ENCODE data around the gene APOA1.
"Not testable (repeated sequence)": the region's sequence is repeated elsewhere in the genome, so short reads cannot be mapped to it uniquely, and the experiment has no call there.

Gene APOA1

GRCh38 chr11:116813781-116814471, 23.5 kb downstream of the APOA1 start:
- no peak for DNase-seq (ENCODE audit: low read depth in 3 of 3)

DNA sequence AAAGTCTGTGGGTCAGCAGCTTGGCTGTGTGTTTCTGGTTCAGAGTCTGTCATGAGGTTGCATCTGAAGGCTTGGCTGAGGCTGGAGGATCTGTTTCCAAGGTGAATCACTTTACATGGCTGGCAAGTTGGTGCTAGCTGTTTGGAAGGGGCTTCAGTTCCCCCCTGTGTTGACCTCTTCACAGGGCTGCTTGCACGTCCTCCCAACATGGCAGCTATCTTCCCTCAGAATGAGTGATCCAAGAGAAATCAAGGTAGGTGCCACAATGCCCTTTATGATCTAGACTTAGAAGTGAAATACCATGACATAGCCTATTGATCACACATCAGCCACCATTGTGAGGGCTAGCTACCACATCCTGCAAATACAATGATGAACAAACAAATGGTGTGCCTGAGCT, 24.3 kb downstream of the APOA1 start:
- no peak for DNase-seq (ENCODE audit: low read depth in 3 of 3)

- no peak for DNase-seq (ENCODE audit: low read depth in 3 of 3)
These were observed 25.3 kb downstream of the APOA1 start for GRCh38 chr11:116812109-116812508.

DNA sequence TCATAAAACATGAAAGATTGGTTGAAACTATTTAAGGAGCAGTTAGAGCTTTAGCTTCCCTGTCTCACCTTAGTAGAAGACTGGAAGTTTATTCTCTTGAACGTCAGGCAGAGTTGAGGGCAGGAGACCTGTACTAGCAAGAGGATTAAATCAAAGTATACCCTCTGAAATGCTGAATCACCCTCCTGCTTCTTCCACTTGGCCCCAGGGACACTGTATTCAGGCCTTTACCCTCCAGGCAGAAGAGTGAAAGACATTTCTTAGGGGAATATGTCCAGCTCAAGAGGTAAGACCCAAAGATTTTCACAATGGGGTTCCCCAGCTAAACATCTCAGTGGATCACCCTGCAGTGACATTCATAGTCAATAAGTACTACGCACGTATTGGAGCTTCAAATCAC, 26.2 kb downstream of the APOA1 start:
- no peak for DNase-seq (ENCODE audit: low read depth in 3 of 3)

DNA sequence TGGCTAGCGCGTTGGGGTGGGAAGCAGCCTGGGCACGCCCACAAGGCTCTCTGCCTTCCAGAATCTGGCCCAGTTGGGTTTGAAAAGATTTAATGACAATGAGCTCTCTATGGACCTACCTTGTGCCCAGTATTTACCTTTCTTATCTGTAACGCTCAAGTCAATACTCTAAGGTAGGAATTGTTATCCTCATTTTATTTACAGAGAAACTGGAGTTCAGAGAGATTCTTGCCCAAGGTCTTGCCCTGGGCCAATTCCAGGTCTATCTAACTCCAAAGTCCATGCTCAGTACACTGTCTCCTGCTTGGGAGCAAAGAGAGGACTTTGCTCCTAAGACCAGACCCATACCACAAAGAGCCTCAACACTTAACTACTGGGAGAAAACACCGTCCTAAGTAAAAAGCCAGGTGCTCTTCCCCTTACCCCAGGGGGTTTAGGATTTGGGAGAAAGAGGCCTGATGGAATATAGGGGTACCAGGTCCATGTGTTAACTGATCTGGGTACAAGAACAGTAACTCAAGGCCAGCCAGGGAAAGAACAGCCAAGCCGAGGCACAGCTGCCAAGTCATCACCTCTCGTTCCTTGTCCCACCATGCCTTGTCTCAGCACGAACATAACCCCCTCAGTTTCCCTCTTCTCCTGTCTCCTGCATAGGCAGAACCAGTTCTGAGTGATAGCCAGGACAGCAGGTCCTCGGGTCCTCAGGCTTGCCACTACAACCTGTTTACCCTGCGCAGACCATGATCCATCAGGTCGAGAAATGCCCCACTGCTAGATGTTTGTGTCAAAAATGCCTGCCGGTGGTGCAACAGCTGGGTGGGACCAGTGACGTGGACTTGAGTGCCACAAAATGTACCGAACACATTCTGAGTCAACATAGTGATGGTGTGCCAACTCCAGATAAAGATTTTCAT, 28.9 kb downstream of the APOA1 start:
- DNase-seq (ENCODE audit: low read depth in 3 of 3), result no peak

DNA sequence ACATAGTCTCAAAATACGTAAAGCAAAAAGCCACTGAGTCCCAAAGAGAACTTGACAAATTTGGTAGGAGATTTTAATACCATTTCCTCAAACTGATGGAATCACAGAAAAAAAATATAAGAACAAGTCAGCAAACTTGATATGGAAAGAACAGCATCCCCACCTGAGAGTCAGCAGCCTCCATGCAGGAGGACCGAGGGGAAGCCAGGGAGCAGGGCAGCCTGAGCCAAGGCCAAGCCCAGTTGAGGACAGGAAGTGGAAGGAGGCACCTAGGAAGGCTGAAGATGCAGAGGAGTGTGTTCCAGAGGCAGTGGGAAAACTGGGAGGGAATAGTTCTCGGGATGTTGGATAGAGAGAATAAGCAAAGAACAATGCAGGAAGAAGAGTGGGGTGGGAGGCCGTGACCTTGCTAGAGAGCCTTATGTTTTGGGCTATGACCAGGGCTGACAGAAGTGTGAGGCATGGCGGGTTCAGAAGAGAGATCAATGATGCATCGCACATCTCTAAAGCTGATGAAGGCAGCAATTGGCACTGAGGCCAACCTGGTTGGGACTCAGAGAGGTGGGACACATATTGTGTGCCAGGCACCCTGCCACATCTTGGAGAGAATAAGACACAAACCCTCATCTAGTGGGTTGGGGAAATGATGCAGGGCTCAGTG, 29.7 kb downstream of the APOA1 start:
- no peak for DNase-seq (ENCODE audit: low read depth in 3 of 3)

- no peak for DNase-seq (ENCODE audit: low read depth in 3 of 3)
These were observed 33.4 kb downstream of the APOA1 start for GRCh38 chr11:116804001-116804400.

DNA sequence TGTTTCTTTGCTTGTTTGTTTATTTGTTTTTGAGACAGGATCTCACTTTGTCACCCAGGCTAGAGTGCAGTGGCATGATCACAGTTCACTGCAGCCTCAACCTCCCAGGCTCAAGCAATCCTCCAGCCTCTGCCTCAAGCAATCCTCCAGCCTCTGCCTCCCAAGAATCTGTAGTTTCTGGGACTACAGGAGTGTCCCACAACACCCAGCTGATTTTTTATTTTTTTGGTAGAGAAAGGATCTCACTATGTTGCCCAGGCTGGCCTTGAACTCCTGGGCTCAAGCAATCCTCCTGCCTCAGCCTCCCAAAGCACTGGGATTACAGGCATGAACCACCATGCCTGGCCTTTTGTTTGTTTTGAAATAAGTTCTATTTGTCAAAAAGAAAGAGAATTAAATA, 35.8 kb downstream of the APOA1 start:
- not testable (repeated sequence) for DNase-seq (ENCODE audit: low read depth in 3 of 3)

- no peak for DNase-seq (ENCODE audit: low read depth in 3 of 3)
These were observed 36.8 kb downstream of the APOA1 start for GRCh38 chr11:116800610-116801009.

GRCh38 chr11:116798368-116798767, 39.1 kb downstream of the APOA1 start:
- no peak for DNase-seq (ENCODE audit: low read depth in 3 of 3)

- no peak for DNase-seq (ENCODE audit: low read depth in 3 of 3)
These were observed 39.6 kb downstream of the APOA1 start for GRCh38 chr11:116797816-116798215.

DNA sequence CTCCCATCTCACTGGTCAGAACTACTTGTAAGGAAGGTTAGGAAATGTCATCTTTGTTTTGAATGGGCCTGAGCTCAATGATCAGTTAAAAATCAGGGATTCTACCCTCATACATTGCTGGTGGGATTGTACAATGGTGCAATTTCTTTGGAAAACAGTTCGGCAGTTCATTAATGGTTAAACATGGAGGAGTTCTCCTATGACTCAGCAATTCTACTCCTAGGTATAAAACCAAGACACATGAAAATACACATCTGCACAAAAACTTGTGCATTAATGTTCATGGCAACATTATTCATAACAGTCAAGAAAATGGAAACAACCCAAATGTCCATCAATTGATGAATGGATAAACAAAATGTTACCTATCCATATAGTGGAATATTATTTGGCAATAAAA, 40.9 kb downstream of the APOA1 start:
- no peak for DNase-seq (ENCODE audit: low read depth in 3 of 3)

DNA sequence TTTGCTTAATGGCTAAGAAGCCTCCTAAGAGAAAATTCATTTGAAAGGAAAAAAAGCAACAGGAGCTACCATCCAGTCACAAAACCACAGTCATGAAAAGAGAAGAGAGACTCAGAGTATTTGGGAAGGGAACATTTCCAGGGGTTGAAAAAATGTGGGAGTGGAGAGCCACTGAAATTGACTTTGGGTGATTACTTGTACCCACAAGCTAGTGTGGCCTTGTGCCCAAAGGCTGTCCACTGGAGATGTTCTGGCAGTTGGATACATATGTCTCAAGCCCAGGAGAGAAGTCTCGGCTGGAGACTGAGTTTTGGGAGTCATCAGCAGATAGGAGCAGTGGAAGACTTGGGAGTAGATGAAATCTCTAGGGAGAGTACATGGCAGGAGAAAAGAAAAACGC, 42.6 kb downstream of the APOA1 start:
- DNase-seq (ENCODE audit: low read depth in 3 of 3), result no peak

GRCh38 chr11:116793772-116794097, 43.7 kb downstream of the APOA1 start:
- no peak for DNase-seq (ENCODE audit: low read depth in 3 of 3)

DNA sequence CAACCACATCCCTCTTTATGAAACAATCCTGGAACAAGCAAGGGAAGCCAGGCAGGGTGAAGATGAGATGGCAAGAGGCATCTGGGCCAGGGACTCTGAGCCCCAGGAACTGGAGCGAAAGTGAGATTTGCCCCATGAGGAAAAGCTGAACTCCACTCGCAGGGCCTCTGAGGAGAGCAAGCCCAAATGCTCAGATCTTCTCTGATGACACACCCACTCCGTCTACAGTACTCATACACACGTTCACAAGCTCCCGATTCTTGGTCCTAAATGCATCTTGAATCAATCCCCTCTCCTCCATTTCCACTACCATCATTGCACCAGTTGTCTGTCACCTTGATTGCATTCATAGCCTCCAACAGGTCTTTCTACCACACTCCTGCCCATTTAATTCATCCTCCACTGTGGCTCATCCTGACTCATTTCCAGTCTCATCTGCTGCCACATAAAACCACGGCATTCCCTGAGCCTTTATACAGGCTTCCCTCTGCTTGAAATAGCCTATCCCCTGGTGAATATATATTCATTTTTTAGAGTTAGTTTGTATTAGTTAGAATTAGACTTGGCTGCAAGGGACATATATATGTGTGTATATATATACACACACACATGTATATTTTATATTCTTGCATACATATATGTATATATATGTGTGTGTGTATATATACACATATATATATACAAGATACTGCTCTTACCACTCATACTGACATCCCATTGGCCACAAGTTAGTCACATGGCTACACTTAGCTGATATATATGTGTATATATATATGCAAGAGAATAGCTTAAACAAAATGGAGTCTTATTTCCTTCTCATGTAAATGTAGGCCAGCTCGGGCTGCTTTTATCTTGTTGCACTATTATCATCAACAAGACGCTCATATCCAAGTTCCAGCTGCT, 44.3 kb downstream of the APOA1 start:
- no peak for DNase-seq (ENCODE audit: low read depth in 3 of 3)

DNA sequence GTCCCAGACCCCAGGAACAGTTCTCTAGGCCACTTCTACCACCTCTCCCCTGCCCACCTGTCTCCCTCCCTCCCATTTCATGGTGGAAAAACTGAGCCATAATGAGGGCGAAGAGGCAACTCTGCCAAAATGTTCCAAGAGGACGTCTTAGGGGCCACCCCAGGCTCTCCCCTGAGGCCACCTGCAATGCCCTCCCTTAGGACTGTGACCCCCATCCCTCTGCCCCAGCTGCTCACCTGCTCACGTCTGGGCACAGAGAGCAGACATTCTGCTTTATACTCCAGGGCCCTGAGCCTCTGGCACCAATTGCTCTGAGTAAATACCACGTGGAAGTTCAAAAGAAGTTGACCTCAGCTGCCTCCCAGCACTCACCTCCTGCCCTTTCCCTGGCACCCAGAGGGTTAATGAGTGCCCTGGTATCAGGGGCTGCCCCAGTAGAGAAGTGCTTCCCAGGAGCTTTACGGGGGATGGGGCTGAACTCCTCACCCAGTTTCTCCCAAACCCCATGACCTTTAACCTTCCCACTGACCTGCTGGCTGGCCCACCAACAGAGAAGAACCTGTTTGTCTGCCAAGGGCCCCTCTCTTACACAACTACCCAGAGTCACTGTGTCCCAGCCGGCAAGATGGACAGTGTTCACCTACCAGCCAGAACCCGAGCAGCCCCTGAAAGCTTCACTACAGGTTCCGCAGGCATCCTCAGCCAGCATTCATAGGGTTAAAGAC, 45.1 kb downstream of the APOA1 start:
- DNase-seq (ENCODE audit: low read depth in 3 of 3), result no peak

DNA sequence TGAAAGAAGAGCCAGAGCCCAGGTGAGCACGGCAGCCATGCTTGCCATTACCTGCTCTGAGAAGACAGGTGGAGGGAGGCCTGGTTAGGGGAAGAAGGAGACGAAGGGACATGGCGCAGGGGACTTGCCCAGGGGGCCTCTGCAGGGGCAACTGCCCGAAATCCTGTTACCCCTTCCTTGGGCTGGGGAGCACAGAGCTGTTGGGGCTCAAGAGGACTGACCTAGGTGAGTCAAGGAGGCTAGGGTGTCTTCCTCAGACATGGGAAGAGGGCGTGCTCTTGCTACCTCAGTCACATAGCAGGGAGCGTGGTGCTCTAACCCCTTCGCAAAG, 45.6 kb downstream of the APOA1 start, which contains the start of gene APOA5:
TSS of gene APOA5 (minus strand) at position 67 of the 331 bp plus-strand sequence. CDS start at position 48, 19 bp downstream.
- DNase-seq (ENCODE audit: low read depth in 3 of 3), result no peak

DNA sequence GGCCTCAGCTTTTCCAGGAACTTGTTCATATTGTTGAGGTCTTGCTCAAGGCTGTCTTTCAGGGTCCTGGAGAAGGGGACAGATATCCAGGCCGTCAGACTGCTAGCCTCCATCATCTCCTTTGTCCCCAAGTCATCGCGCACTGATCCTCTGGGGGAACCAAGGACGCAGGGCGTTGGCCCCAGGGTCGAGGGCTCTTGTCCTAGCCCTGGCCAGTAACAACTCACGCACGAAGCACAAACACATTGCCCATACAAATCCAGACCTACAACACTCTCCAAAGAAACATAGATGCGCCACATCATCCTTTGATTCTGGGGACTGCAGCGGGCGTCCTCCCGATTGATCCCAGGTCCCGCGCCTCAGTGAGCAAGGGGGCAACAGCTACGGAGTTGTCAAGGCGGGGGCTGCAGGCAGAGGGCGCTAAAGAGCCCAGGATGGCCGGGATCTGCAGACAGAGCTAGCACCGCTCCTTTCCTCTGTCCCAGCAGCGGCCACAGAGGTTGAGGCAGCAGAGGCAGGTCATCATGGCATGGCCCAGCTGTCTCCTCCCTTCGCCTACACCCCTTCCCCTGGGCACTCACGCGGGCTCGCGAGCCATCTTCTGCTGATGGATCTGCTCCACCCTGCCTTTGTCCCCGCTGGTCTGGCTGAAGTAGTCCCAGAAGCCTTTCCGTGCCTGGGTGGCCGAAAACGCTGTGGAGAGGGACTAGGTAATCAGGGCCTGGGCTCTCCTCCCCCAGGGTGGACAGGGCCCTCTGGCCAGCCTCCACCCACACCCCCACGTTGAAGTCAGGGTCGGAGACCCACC, 46.2 kb downstream of the APOA1 start:
- peak; percentile 51 to 78 (median 57) for DNase-seq (ENCODE audit: low read depth in 3 of 3)

DNA sequence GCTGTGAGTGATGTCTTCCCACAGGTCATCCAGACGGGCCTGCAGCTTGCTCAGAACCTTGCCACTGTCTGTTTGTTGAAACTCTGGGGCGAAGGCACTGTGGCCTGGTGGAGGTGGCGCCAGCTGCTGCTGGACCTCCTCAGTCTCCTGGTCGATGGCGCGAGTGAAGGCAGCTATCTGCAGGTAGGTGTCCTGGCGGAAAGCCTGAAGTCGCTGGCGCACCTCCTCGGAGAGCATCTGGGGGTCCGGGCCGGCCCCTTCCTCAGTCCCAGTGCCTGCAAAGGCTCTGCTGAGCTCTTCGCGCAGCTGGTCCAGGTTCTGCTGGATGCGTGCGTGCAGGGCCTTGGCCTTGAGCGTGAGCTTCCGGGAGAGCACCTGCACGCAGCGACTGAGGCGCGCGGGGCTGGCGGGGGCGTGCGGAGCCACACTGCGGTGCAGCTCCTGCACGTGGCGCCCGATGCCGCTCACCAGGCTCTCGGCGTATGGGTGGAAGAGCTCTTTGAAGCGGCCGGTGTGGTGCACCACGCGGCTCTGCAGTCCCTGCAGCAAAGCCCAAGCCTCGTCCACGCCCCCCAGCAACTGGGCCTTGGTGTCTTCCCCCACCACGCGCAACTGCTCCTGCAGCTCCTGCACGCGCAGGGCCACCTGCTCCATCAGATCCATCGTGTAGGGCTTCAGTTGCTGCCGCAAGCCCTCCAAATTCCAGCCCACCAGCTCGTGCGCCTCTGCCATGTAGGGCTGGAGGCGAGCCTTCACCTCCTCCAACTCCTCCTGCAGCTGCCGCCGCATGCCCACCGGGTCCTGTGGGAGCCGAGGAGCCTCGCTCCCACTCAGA, 47.0 kb downstream of the APOA1 start:
- DNase-seq (ENCODE audit: low read depth in 3 of 3), result no peak
